BLaER1 treated with 17β-estradiol and CSF1 and Interleukin-3, amounts not matched to agents 10 nM and 100 nM (cell line): Measurements from ENCODE around the gene SLC29A3.

ENCODE experiments used
- H3K27ac ChIP-seq, 11 experiments: shearing (Covaris generic); formaldehyde crosslinking; 2 replicates each; pipeline ENCODE4 v1.8.1; 2022
- H3K27me3 ChIP-seq, 11 experiments: shearing (Covaris generic); formaldehyde crosslinking; 2 replicates each; pipeline ENCODE4 v1.8.1; 2022
- H3K36me3 ChIP-seq, 11 experiments: shearing (Covaris generic); formaldehyde crosslinking; 2 replicates each; pipeline ENCODE4 v1.8.1; 2022
- H3K4me1 ChIP-seq, 10 experiments: shearing (Covaris generic); formaldehyde crosslinking; 2 replicates each; pipeline ENCODE4 v1.8.1; 2022
- H3K4me2 ChIP-seq, 11 experiments: shearing (Covaris generic); formaldehyde crosslinking; 2 replicates each; pipeline ENCODE4 v1.8.1; 2022
- H3K4me3 ChIP-seq, 10 experiments: shearing (Covaris generic); formaldehyde crosslinking; 2 replicates each; pipeline ENCODE4 v1.8.1; 2022
- H3K9ac ChIP-seq, 11 experiments: shearing (Covaris generic); formaldehyde crosslinking; 2 replicates each; pipeline ENCODE4 v1.8.1; 2022
- H3K9me3 ChIP-seq, 11 experiments: shearing (Covaris generic); formaldehyde crosslinking; replicated peaks in 1 of 11; 2 replicates each; pipeline ENCODE4 v1.8.1; 2022
- H4K20me1 ChIP-seq, 11 experiments: shearing (Covaris generic); formaldehyde crosslinking; 2 replicates each; pipeline ENCODE4 v1.8.1; 2022
- Cebpa-rat ChIP-seq, 11 experiments: shearing (Covaris generic); IDR thresholded peaks; 2 replicates each; pipeline ENCODE4 v1.8.1; 2022

The SLC29A3 gene

GRCh38 chr10:71347587-71348395, 28.7 kb downstream of the SLC29A3 start:
- 0 out of 22 replicates have a peak overlapping the region, but pooled peaks of 1 of the 11 experiments have one; percentile 8 for H3K9ac ChIP-seq
- H3K4me2 ChIP-seq = no peak overlapping the region
- H3K4me1 ChIP-seq = peaks cover 17 to 28% (median 21%) of the 10 kb centered on the region in 10 experiments
- no peak overlapping the region for H3K27ac ChIP-seq
- peaks cover 0 to 59% (median 23%) of the 10 kb centered on the region in 11 experiments; a peak in 16 of 22 replicates for H3K36me3 ChIP-seq
- peaks cover 0 to 69% (median 23%) of the 10 kb centered on the region in 11 experiments; a peak in 13 of 22 replicates for H4K20me1 ChIP-seq
- no peaks in the 10 kb centered on the region for H3K27me3 ChIP-seq
- H3K4me3 ChIP-seq = no peak overlapping the region
- no peaks in the 10 kb centered on the region for H3K9me3 ChIP-seq
- no peak for TF ChIP-seq Cebpa-rat (IDR thresholded peaks at IDR 0.05)

- no peak overlapping the region for H3K27ac ChIP-seq
- H4K20me1 ChIP-seq = peaks cover 0 to 60% (median 20%) of the 10 kb centered on the region in 11 experiments; a peak in 13 of 22 replicates
- H3K4me2 ChIP-seq = no peak overlapping the region
- TF ChIP-seq Cebpa-rat (IDR thresholded peaks at IDR 0.05) = no peak
- no peak overlapping the region for H3K4me3 ChIP-seq
- peaks cover 0 to 70% (median 29%) of the 10 kb centered on the region in 11 experiments; a peak in 17 of 22 replicates for H3K36me3 ChIP-seq
- H3K9me3 ChIP-seq = no peaks in the 10 kb centered on the region
- H3K4me1 ChIP-seq = peaks cover 6 to 18% (median 14%) of the 10 kb centered on the region in 10 experiments
- H3K9ac ChIP-seq = no peak overlapping the region
- H3K27me3 ChIP-seq = no peaks in the 10 kb centered on the region
Measured at GRCh38 chr10:71348850-71349249, 29.8 kb downstream of the SLC29A3 start.

- peaks cover 0 to 74% (median 29%) of the 10 kb centered on the region in 11 experiments; a peak in 17 of 22 replicates for H3K36me3 ChIP-seq
- H3K4me2 ChIP-seq = no peak overlapping the region
- TF ChIP-seq Cebpa-rat (IDR thresholded peaks at IDR 0.05) = no peak
Measured at GRCh38 chr10:71349406-71349805, 30.3 kb downstream of the SLC29A3 start.

GRCh38 chr10:71351087-71351486, 32.0 kb downstream of the SLC29A3 start:
- Histone ChIP-seq H3K4me3 (no peak overlapping the region), H3K4me2 (no peak overlapping the region), H4K20me1 (peaks cover 0 to 53% (median 4%) of the 10 kb centered on the region in 11 experiments; a peak in 7 of 22 replicates), H3K27ac (no peak overlapping the region), H3K9ac (no peak overlapping the region), H3K27me3 (no peaks in the 10 kb centered on the region), H3K36me3 (peaks cover 14 to 80% (median 44%) of the 10 kb centered on the region in 11 experiments), H3K4me1 (peaks cover 0 to 5% (median 0%) of the 10 kb centered on the region in 10 experiments; a peak in 1 of 20 replicates), H3K9me3 (no peaks in the 10 kb centered on the region)
- TF ChIP-seq Cebpa-rat (IDR thresholded peaks at IDR 0.05) = no peak

More at GRCh38 chr10:71349406-71349805, 30.3 kb downstream of the SLC29A3 start:
- Histone ChIP-seq H3K4me3 (no peak overlapping the region), H3K4me1 (peaks cover under 1 to 12% (median 8%) of the 10 kb centered on the region in 10 experiments; a peak in 19 of 20 replicates), H3K9me3 (no peaks in the 10 kb centered on the region), H3K9ac (no peak overlapping the region), H3K27ac (no peak overlapping the region), H3K27me3 (no peaks in the 10 kb centered on the region), H4K20me1 (peaks cover 0 to 60% (median 17%) of the 10 kb centered on the region in 11 experiments; a peak in 13 of 22 replicates)

- H3K9ac ChIP-seq = no peak overlapping the region
- H4K20me1 ChIP-seq = peaks cover 0 to 50% (median 4%) of the 10 kb centered on the region in 11 experiments; a peak in 6 of 22 replicates
- H3K27ac ChIP-seq = no peak overlapping the region
- no peak for TF ChIP-seq Cebpa-rat (IDR thresholded peaks at IDR 0.05)
- peaks cover 0 to 5% (median 0%) of the 10 kb centered on the region in 10 experiments; a peak in 1 of 20 replicates for H3K4me1 ChIP-seq
- no peak overlapping the region for H3K4me3 ChIP-seq
- H3K36me3 ChIP-seq = peaks cover 21 to 87% (median 51%) of the 10 kb centered on the region in 11 experiments
- no peaks in the 10 kb centered on the region for H3K9me3 ChIP-seq
- H3K27me3 ChIP-seq = no peaks in the 10 kb centered on the region
- H3K4me2 ChIP-seq = no peak overlapping the region
Measured at GRCh38 chr10:71351628-71352319, 32.7 kb downstream of the SLC29A3 start.

GRCh38 chr10:71353639-71354038, 34.6 kb downstream of the SLC29A3 start:
- H4K20me1 ChIP-seq = peaks cover 0 to 35% (median 0%) of the 10 kb centered on the region in 11 experiments; a peak in 5 of 22 replicates
- no peak for TF ChIP-seq Cebpa-rat (IDR thresholded peaks at IDR 0.05)
- H3K9ac ChIP-seq = no peak overlapping the region
- peaks cover 39 to 95% (median 68%) of the 10 kb centered on the region in 11 experiments for H3K36me3 ChIP-seq
- H3K27ac ChIP-seq = no peak overlapping the region
- H3K9me3 ChIP-seq = no peaks in the 10 kb centered on the region
- H3K27me3 ChIP-seq = no peaks in the 10 kb centered on the region
- H3K4me2 ChIP-seq = no peak overlapping the region
- H3K4me3 ChIP-seq = no peak overlapping the region
- peaks cover 0 to 20% (median 0%) of the 10 kb centered on the region in 10 experiments; a peak in 7 of 20 replicates for H3K4me1 ChIP-seq

- Histone ChIP-seq H4K20me1 (peaks cover 0 to 33% (median 0%) of the 10 kb centered on the region in 11 experiments; a peak in 4 of 22 replicates), H3K9me3 (no peaks in the 10 kb centered on the region), H3K27ac (no peak overlapping the region), H3K36me3 (peaks cover 44 to 98% (median 70%) of the 10 kb centered on the region in 11 experiments), H3K4me3 (no peak overlapping the region), H3K4me2 (no peak overlapping the region), H3K27me3 (no peaks in the 10 kb centered on the region), H3K9ac (no peak overlapping the region), H3K4me1 (peaks cover 0 to 31% (median 2%) of the 10 kb centered on the region in 10 experiments; a peak in 8 of 20 replicates)
- TF ChIP-seq Cebpa-rat (IDR thresholded peaks at IDR 0.05) = no peak
Measured at GRCh38 chr10:71354776-71355175, 35.7 kb downstream of the SLC29A3 start.

- Histone ChIP-seq H3K36me3 (peaks cover 45 to 100% (median 81%) of the 10 kb centered on the region in 11 experiments), H3K4me1 (peaks cover 0 to 41% (median 2%) of the 10 kb centered on the region in 10 experiments; a peak in 8 of 20 replicates), H3K27ac (no peak overlapping the region), H3K9me3 (no peaks in the 10 kb centered on the region), H3K4me2 (no peak overlapping the region), H4K20me1 (peaks cover 0 to 33% (median 0%) of the 10 kb centered on the region in 11 experiments; a peak in 2 of 22 replicates), H3K4me3 (no peak overlapping the region), H3K27me3 (no peaks in the 10 kb centered on the region), H3K9ac (no peak overlapping the region)
- TF ChIP-seq Cebpa-rat (IDR thresholded peaks at IDR 0.05) = no peak
Measured at GRCh38 chr10:71355886-71356285, 36.8 kb downstream of the SLC29A3 start.
